CD4-positive, alpha-beta memory T cell (primary cell): ENCODE measurements around the gene PRICKLE2. TPM values are rescaled to one million over a fixed set of nuclear protein-coding genes. Genes with fewer than 3 reads are reported as not detected.

Experiments
- CTCF ChIA-PET: fragments of 350-600 bp; sonication (Branson Sonifier 250); formaldehyde crosslinking; loops from one replicate; lab custom pipeline; 2021; ENCODE audit warnings: inconsistent platforms; ENCODE audit not compliant: partially characterized antibody; lab: Charles Lee
- POLR2A ChIA-PET: fragments of 350-600 bp; sonication (Branson Sonifier 250); formaldehyde crosslinking; loops from one replicate; lab custom pipeline; 2021; ENCODE audit not compliant: partially characterized antibody; lab: Charles Lee
- DNase-seq, 5 donors: peaks; one replicate each; pipeline versions ENCODE4 v3.0.0 to v3.0.0-alpha.2; 2020 to 2022; ENCODE audit warnings: mixed read lengths in 1 of 5
- H3K27ac ChIP-seq: one replicate; pipeline ENCODE4 v1.7.0; 2013; ENCODE audit warnings: low read depth, low read length
- H3K27me3 ChIP-seq: 2 replicates; pipeline ENCODE4 v1.7.0; 2013; ENCODE audit warnings: mild to moderate bottlenecking, low read length, moderate library complexity; ENCODE audit not compliant: insufficient read depth
- H3K36me3 ChIP-seq: 2 replicates; pipeline ENCODE4 v1.7.0; 2013; ENCODE audit warnings: mild to moderate bottlenecking, low read length, moderate library complexity; ENCODE audit not compliant: insufficient read depth
- H3K4me1 ChIP-seq: 2 replicates; pipeline ENCODE4 v1.7.0; 2013; ENCODE audit warnings: mild to moderate bottlenecking, low read length, moderate library complexity; ENCODE audit not compliant: insufficient read depth
- H3K4me3 ChIP-seq, 2 donors: one replicate each; pipeline ENCODE4 v1.7.0; 2013; ENCODE audit warnings: low read length in 2 of 2, mild to moderate bottlenecking in 1 of 2
- H3K9me3 ChIP-seq, 2 donors: one replicate each; pipeline ENCODE4 v1.7.0; 2013; ENCODE audit warnings: low read length in 2 of 2, control low read depth in 1 of 2; ENCODE audit not compliant: control insufficient read depth in 1 of 2
- H3K27ac Mint-ChIP-seq, 7 donors: one replicate each; pipeline ENCODE4 v1.8.0; 2020 to 2021; ENCODE audit warnings: mixed read lengths in 7 of 7, mild to moderate bottlenecking in 6 of 7, inconsistent platforms in 3 of 7, moderate library complexity in 3 of 7
- H3K27me3 Mint-ChIP-seq, 2 donors: one replicate each; pipeline ENCODE4 v1.8.0; 2020 to 2021; ENCODE audit warnings: mixed read lengths in 2 of 2
- H3K36me3 Mint-ChIP-seq, 2 donors: one replicate each; pipeline ENCODE4 v1.8.0; 2020 to 2021; ENCODE audit warnings: mixed read lengths in 2 of 2, inconsistent platforms in 1 of 2, mild to moderate bottlenecking in 1 of 2
- H3K4me1 Mint-ChIP-seq, 4 donors: one replicate each; pipeline ENCODE4 v1.8.0; 2020 to 2021; ENCODE audit warnings: mixed read lengths in 4 of 4, mild to moderate bottlenecking in 1 of 4
- H3K4me3 Mint-ChIP-seq, 8 donors: one replicate each; pipeline ENCODE4 v1.8.0; 2020 to 2021; ENCODE audit warnings: mixed read lengths in 8 of 8, mild to moderate bottlenecking in 7 of 8, moderate library complexity in 6 of 8, inconsistent platforms in 3 of 8
- H3K9me3 Mint-ChIP-seq, 8 donors: one replicate each; pipeline ENCODE4 v1.8.0; 2020 to 2021; ENCODE audit warnings: mixed read lengths in 8 of 8, mild to moderate bottlenecking in 5 of 8, inconsistent platforms in 3 of 8, moderate library complexity in 1 of 8
- intact Hi-C: fragments of 100-400 bp; cut with micrococcal nuclease; formaldehyde crosslinking; loops from one replicate; pipeline ENCODE4 v1.15.1; 2023
- polyA plus RNA-seq, 2 donors: library from polyadenylated mRNA; unstranded; fragments of 300-500 nt; fragmentation: Illumina TruSeq; gene quantifications; one replicate each; pipeline ENCODE4 v1.2.3, GENCODE V29; 2021
- total RNA-seq, 2 experiments: library from RNA; stranded (reverse); gene quantifications; one replicate each; pipeline ENCODE4 v1.2.3, GENCODE V29; 2021

The PRICKLE2 gene
- total and polyA plus RNA-seq, 4 experiments from 2014 or later: not detected

DNA sequence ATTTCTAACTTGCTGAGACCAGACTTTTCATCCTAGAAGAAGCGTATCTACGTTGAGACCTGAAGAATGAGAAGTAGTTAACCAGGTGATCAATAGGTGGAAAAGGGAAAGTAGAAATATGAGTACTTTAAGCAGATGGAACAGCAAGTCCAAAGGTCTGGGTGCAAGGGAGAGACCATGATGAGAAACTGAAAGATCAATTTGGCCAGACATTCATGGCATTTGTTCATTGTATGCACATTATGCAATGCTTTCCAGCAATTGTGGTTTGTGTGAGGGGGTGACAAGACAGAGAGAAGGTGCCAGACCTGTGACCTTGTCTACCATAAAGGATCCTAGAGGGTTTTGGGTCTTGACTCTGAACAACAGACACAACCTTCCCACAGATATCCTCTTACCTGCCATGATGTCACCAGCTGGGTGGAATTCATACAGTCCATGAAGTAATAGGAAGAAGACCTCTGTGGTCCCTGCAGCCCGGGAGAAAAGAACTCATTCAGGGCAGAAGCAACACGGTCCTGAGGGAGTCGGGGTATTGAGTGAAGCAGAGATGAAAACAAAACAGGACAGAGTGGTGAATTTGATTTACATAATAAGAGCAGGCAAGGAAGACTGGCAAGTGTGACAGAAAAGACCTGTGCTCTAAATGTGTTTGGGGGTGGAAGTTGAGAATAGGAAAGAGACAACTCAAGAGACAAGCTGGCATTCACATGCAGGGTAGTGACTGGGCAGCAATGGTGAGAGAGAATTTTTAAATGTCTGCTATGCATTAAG, 138.6 kb downstream of the PRICKLE2 start:
- H3K27ac ChIP-seq: no peak overlapping the region
- no peaks in the 10 kb centered on the region for H3K36me3 Mint-ChIP-seq
- H3K4me1 ChIP-seq: no peaks in the 10 kb centered on the region
- no peak overlapping the region for H3K4me3 ChIP-seq
- intact Hi-C loops: no loop called here
- no peaks in the 10 kb centered on the region for H3K4me1 Mint-ChIP-seq
- ChIA-PET POLR2A (no interaction called here), CTCF (interaction anchor here (2.2 kb wide), 1 partner anchor 10 kb away, joined by 8 read pairs; no protein-coding TSS in a partner anchor)
- no peaks in the 10 kb centered on the region for H3K9me3 ChIP-seq
- peaks cover 4 to 5% of the 10 kb centered on the region in 2 donors for H3K27me3 Mint-ChIP-seq
- no peak overlapping the region for H3K4me3 Mint-ChIP-seq
- no peaks in the 10 kb centered on the region for H3K27me3 ChIP-seq
- peaks cover 0 to 2% (median 0%) of the 10 kb centered on the region in 8 donors for H3K9me3 Mint-ChIP-seq
- DNase-seq: no peak
- H3K27ac Mint-ChIP-seq: no peak overlapping the region
- H3K36me3 ChIP-seq: no peaks in the 10 kb centered on the region

DNA sequence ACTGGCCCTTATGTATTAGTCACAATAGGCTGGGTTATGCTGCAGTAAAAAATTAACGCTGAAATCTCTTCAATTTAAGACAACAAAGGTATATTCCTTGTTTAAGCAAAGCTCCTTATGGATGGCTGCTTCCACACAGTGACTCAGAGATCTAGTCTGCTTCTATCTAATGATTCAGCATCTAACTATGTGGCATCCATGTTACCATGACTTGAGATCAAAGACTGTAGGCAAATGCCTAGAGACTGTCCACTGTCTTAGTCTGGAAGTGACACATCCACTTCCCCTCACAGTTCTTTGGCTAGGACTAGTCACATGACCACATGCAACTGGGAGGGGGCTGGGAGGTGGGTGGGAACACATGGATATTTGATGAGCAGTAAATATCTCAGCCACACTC, 140.6 kb downstream of the PRICKLE2 start:
- CTCF ChIA-PET: no interaction called here
- no peak overlapping the region for H3K27ac Mint-ChIP-seq
- intact Hi-C loops: no loop called here
- no peak overlapping the region for H3K4me3 Mint-ChIP-seq
- H3K4me1 Mint-ChIP-seq: no peaks in the 10 kb centered on the region
- Histone ChIP-seq H3K4me1 (no peaks in the 10 kb centered on the region), H3K9me3 (no peaks in the 10 kb centered on the region), H3K4me3 (no peak overlapping the region), H3K27ac (no peak overlapping the region), H3K27me3 (no peaks in the 10 kb centered on the region), H3K36me3 (no peaks in the 10 kb centered on the region)
- peaks cover 0 to 2% (median 0%) of the 10 kb centered on the region in 8 donors for H3K9me3 Mint-ChIP-seq
- POLR2A ChIA-PET: no interaction called here
- peaks cover 3 to 6% of the 10 kb centered on the region in 2 donors for H3K27me3 Mint-ChIP-seq
- DNase-seq: no peak
- no peaks in the 10 kb centered on the region for H3K36me3 Mint-ChIP-seq

DNA sequence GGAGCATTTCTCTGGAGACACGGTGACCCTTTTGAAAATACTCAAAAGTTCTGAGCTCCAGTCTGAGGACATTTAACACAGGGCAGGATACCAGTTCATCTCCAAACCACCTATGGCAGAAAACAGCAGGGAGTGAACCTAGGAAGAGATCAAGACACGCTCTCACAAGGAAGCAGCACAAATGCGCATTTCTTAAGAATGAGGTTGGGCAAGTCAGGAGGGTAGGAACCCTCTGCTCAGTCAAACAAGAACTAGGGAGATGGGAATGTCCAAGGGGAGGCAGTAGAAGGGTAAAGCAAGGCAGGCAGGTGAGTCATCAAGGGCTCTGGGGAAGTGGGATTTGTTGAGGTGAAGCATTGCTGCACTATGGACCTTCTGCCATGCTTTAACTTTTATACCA, 141.7 kb downstream of the PRICKLE2 start:
- Histone ChIP-seq H3K27ac (no peak overlapping the region), H3K27me3 (no peaks in the 10 kb centered on the region), H3K4me3 (no peak overlapping the region), H3K9me3 (no peaks in the 10 kb centered on the region), H3K36me3 (no peaks in the 10 kb centered on the region), H3K4me1 (no peaks in the 10 kb centered on the region)
- Mint-ChIP-seq H3K36me3 (no peaks in the 10 kb centered on the region), H3K27me3 (peaks cover 8 to 9% of the 10 kb centered on the region in 2 donors), H3K4me1 (no peaks in the 10 kb centered on the region), H3K27ac (no peak overlapping the region), H3K4me3 (no peak overlapping the region), H3K9me3 (peaks cover 0 to 2% (median 0%) of the 10 kb centered on the region in 8 donors)
- POLR2A ChIA-PET: no interaction called here
- intact Hi-C loops: no loop called here
- no peak for DNase-seq
- CTCF ChIA-PET: no interaction called here

DNA sequence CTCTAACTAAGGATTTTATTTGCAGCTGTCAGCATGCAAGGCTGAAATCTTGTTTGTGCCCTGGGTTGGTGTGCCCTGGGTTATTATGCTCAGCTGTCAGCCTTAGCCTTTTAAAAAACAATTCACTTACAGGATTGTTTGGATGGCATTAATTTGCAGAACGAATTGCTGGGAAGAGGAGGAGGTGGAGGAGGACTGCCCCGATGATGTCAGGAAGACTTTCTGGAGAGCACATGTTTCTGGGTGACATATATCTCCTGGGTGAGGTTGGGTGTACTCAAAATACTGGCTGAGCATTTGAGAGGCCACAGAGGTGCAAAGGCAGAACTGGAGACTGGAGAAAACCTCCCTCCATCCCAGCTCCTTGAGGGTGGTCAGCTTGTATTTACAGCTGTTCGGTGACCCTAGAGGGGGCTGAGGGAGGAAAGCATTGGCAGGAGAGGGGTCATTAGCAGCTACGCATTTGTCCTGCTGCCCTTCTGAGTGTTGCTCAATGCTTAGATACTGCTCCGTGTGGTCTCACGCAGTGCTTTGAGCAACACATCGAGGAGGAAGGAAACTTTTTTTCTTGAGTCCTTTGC, 142.2 kb downstream of the PRICKLE2 start:
- peaks cover 8 to 11% of the 10 kb centered on the region in 2 donors for H3K27me3 Mint-ChIP-seq
- no peaks in the 10 kb centered on the region for H3K4me1 ChIP-seq
- H3K27me3 ChIP-seq: no peaks in the 10 kb centered on the region
- H3K4me1 Mint-ChIP-seq: no peaks in the 10 kb centered on the region
- H3K27ac Mint-ChIP-seq: no peak overlapping the region
- POLR2A ChIA-PET: no interaction called here
- CTCF ChIA-PET: no interaction called here
- no peaks in the 10 kb centered on the region for H3K36me3 Mint-ChIP-seq
- no peak overlapping the region for H3K27ac ChIP-seq
- H3K9me3 Mint-ChIP-seq: peaks cover 0 to 2% (median 0%) of the 10 kb centered on the region in 8 donors
- no peaks in the 10 kb centered on the region for H3K9me3 ChIP-seq
- no peaks in the 10 kb centered on the region for H3K36me3 ChIP-seq
- DNase-seq: no peak
- intact Hi-C loops: no loop called here
- H3K4me3 ChIP-seq: no peak overlapping the region
- no peak overlapping the region for H3K4me3 Mint-ChIP-seq

DNA sequence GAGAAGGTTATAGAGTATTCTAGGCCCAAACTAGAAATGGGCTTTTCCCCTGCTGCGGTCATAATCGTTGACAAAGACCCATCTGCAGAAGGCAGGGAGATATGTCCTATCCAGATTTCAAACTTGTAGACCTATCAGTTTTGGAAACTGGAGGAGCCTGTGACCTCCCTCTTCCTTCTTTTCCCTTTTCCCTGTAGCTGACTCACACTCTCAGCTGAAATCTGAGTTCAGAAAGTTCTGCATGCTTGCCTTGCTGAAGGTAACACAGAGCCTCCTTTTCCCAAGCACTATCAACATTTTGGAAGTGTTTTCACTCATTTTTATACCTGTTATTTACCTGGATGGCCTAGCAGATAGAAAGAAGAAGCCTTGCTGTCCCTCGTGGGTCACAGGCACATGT, 142.9 kb downstream of the PRICKLE2 start:
- ChIA-PET POLR2A (no interaction called here), CTCF (no interaction called here)
- intact Hi-C loops: no loop called here
- no peak for DNase-seq
- no peak overlapping the region for H3K4me3 Mint-ChIP-seq
- H3K27me3 Mint-ChIP-seq: peaks cover 8 to 12% of the 10 kb centered on the region in 2 donors
- H3K27ac ChIP-seq: no peak overlapping the region
- H3K4me1 Mint-ChIP-seq: no peaks in the 10 kb centered on the region
- H3K27ac Mint-ChIP-seq: peak overlapping the region in 1 of 7 donors; percentile 31
- H3K9me3 Mint-ChIP-seq: peaks cover 0 to 2% (median 0%) of the 10 kb centered on the region in 8 donors
- H3K9me3 ChIP-seq: no peaks in the 10 kb centered on the region
- no peaks in the 10 kb centered on the region for H3K36me3 Mint-ChIP-seq
- no peaks in the 10 kb centered on the region for H3K36me3 ChIP-seq
- no peak overlapping the region for H3K4me3 ChIP-seq
- no peaks in the 10 kb centered on the region for H3K4me1 ChIP-seq
- no peaks in the 10 kb centered on the region for H3K27me3 ChIP-seq

DNA sequence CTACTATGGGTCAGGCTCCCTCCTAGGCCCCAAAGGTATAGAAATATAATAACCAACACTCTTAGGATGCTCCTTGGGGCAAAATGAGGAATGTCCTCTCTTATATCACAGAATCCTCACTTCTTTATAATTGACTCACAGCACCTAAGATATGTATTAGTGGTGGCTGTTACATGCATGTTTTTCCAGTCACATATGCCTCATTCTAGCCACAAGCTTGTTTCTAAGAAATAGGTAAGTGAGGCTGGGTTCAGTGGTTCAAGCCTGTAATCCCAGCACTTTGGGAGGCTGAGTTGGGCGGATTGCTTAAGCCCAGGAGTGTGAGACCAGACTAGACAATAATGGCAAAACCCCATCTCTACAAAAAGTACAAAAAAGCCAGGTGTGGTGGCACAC, 144.0 kb downstream of the PRICKLE2 start:
- Mint-ChIP-seq H3K4me3 (no peak overlapping the region), H3K9me3 (peaks cover 0 to 2% (median 0%) of the 10 kb centered on the region in 8 donors), H3K36me3 (no peaks in the 10 kb centered on the region), H3K4me1 (no peaks in the 10 kb centered on the region), H3K27me3 (peaks cover 5 to 20% of the 10 kb centered on the region in 2 donors), H3K27ac (no peak overlapping the region)
- ChIA-PET POLR2A (no interaction called here), CTCF (no interaction called here)
- H3K27me3 ChIP-seq: no peaks in the 10 kb centered on the region
- intact Hi-C loops: no loop called here
- H3K4me3 ChIP-seq: no peak overlapping the region
- no peaks in the 10 kb centered on the region for H3K4me1 ChIP-seq
- no peak for DNase-seq
- no peaks in the 10 kb centered on the region for H3K36me3 ChIP-seq
- no peak overlapping the region for H3K27ac ChIP-seq
- H3K9me3 ChIP-seq: no peaks in the 10 kb centered on the region

DNA sequence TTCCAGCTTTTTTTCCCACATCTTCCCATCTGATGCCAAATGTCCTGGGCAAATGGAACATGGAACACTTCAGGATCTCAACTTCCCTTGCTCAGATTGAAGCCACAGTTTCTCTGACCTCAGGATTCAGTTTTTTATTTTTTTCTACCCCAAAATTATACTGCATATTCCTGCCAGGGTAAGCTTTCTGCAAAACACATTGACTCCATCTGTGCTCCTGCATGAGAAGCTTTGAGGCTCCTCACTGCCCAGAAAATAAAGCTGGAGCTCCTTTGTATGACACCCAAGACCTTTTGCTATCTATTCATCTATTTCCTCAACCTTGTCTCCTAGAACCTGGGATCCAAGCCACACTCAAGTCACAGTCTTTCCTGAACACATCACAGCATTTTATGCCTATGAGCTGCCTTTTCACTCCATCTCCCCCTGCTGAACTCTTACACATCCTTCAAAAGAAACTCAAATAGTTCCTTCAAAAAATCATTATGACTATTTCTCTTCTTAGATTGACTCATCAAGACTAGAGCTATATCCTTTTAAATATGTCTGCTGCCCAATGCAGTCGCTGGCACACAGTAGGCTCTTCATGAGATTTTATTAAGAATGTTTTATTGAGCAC, 144.5 kb downstream of the PRICKLE2 start:
- H3K27ac Mint-ChIP-seq: no peak overlapping the region
- peaks cover 0 to 2% (median 0%) of the 10 kb centered on the region in 8 donors for H3K9me3 Mint-ChIP-seq
- intact Hi-C loops: no loop called here
- no peak for DNase-seq
- Histone ChIP-seq H3K27me3 (no peaks in the 10 kb centered on the region), H3K36me3 (no peaks in the 10 kb centered on the region), H3K27ac (no peak overlapping the region), H3K9me3 (no peaks in the 10 kb centered on the region), H3K4me1 (no peaks in the 10 kb centered on the region), H3K4me3 (no peak overlapping the region)
- no peaks in the 10 kb centered on the region for H3K36me3 Mint-ChIP-seq
- no peaks in the 10 kb centered on the region for H3K4me1 Mint-ChIP-seq
- CTCF ChIA-PET: interaction anchor here (0.9 kb wide), 1 partner anchor 10 kb away, joined by 3 read pairs; no protein-coding TSS in a partner anchor
- no peak overlapping the region for H3K4me3 Mint-ChIP-seq
- POLR2A ChIA-PET: no interaction called here
- peaks cover 5 to 20% of the 10 kb centered on the region in 2 donors for H3K27me3 Mint-ChIP-seq
